Measurements from ENCODE around the gene STAG1. TPM values are rescaled to one million over a fixed set of nuclear protein-coding genes. Genes with fewer than 3 reads are reported as not detected.

The STAG1 gene
- total and polyA plus RNA-seq, 2 of the 13 experiments (the other 11 are each of a cell fraction or from before 2014, with no cell fraction given): 6.2 to 25.9 TPM

DNA sequence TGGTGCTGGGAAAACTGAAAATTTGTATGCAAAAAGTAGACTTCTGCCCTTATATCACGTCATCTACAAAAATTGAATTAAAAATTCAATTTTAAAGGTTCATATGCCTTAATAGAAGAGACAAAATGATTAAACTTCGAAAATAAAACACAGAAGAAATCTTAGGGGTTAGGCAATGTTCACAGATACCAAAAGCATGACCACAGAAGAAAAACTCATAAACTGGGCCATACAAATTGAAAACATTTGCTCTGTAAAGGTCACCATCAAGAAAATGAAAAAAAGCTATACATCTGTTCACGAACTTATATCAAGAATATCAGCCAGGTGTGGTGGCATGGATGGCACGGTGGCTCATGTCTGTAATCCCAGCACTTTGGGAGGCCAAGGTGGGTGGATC lies 257.0 kb downstream of the STAG1 start:
- Histone ChIP-seq H2AFZ (ENCODE audit: low read length) (no peak overlapping the region), H3K36me3 (replicated peaks in 1 of 2; ENCODE audit: control insufficient read depth in 1 of 2, insufficient read depth in 2 of 2, low read length in 2 of 2) (0 out of 5 replicates have a peak, but pooled peaks cover 0 to 7% of the 10 kb centered on the region in 2 experiments), H4K20me1 (ENCODE audit: insufficient read depth, low read length) (no peaks in the 10 kb centered on the region), H3K27me3 (ENCODE audit: control insufficient read depth in 1 of 2, insufficient read depth in 2 of 2, low read length in 2 of 2) (no peaks in the 10 kb centered on the region), H3K4me2 (ENCODE audit: low read depth, low read length) (no peak overlapping the region), H3K79me2 (ENCODE audit: insufficient read depth, low read length) (no peaks in the 10 kb centered on the region), H3K9me3 (ENCODE audit: low read length) (no peaks in the 10 kb centered on the region), H3K4me3 (replicated peaks in 1 of 3; ENCODE audit: insufficient read depth in 1 of 3, low read depth in 2 of 3, low read length in 3 of 3) (no peak overlapping the region), H3K4me1 (ENCODE audit: insufficient read depth, low read length) (peaks cover 21% of the 10 kb centered on the region), H3K27ac (ENCODE audit: extremely low read length, insufficient read depth, low read length) (no peak overlapping the region), H3K9ac (ENCODE audit: insufficient read depth, low read depth, low read length) (no peak overlapping the region)
- no peak for ATAC-seq
- TF ChIP-seq ZBTB7A (CRISPR knock-in tag; IDR thresholded peaks at IDR 0.05) (no peak), CENPX (CRISPR knock-in tag; IDR thresholded peaks at IDR 0.05) (no peak), RFXANK (CRISPR knock-in tag; IDR thresholded peaks at IDR 0.05) (no peak), RORA (CRISPR knock-in tag; IDR thresholded peaks at IDR 0.05) (no peak)
- ChIA-PET CTCF (ENCODE audit: low intra/inter-chr PET ratio, low total read pairs) (no interaction called here), POLR2A (no interaction called here)
- intact Hi-C loops (cut with micrococcal nuclease; ENCODE audit: unreplicated experiment): no loop called here
- no peak for FAIRE-seq
- in situ Hi-C loops (cut with HindIII; ENCODE audit: extremely low pct_ligation_motif_present, low pct_unique_long_range_greater_than_20kb): no loop called here
- DNase-seq (ENCODE audit: low spot score): no peak
- WGBS (ENCODE audit: low lambda C conversion rate): 96% methylated on average over 4 of the region's 4 CpGs
- no TSS peak for BruUV-seq (replicated peaks)

DNA sequence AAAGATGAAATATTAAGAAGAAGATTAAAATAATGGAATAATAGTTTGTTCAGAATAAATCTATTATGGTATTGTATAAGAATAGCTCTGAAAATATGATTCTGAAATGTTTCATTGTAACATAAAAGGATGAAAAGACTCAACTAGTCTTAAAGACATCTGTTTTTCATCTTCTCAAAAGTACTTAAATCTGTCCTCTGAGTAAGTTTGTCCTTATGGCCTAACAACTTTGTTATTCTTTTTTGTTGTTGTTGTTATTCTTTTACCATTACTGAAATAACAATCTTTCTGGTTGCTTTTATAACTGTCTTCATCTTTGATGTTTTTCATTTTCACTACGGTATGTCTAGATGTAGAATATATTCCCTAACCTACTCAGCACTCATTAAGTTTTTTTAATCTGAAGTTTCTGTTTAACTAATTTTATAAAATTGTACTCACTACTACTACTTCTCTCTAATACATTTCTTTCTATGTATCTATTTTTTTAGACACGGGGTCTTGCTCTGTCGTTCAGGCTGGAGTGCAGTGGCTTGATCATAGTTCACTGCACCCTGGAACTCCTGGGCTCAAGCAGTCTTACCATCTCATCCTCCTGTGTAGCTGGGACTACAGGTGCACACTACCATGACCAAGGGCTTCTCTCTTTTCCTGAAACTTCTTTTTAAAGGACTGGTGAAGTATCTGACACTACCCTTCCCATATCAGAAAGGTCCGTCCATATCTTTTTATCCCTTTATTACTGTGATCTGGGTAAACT lies 261.4 kb downstream of the STAG1 start:
- Histone ChIP-seq H3K4me2 (ENCODE audit: low read depth, low read length) (no peak overlapping the region), H3K79me2 (ENCODE audit: insufficient read depth, low read length) (no peaks in the 10 kb centered on the region), H3K27ac (ENCODE audit: extremely low read length, insufficient read depth, low read length) (no peak overlapping the region), H3K36me3 (replicated peaks in 1 of 2; ENCODE audit: control insufficient read depth in 1 of 2, insufficient read depth in 2 of 2, low read length in 2 of 2) (peaks cover 2 to 7% of the 10 kb centered on the region in 2 experiments; a peak in 1 of 5 replicates), H3K4me1 (ENCODE audit: insufficient read depth, low read length) (no peaks in the 10 kb centered on the region), H3K4me3 (replicated peaks in 1 of 3; ENCODE audit: insufficient read depth in 1 of 3, low read depth in 2 of 3, low read length in 3 of 3) (no peak overlapping the region), H3K27me3 (ENCODE audit: control insufficient read depth in 1 of 2, insufficient read depth in 2 of 2, low read length in 2 of 2) (no peaks in the 10 kb centered on the region), H3K9me3 (ENCODE audit: low read length) (no peaks in the 10 kb centered on the region), H2AFZ (ENCODE audit: low read length) (no peak overlapping the region), H3K9ac (ENCODE audit: insufficient read depth, low read depth, low read length) (no peak overlapping the region), H4K20me1 (ENCODE audit: insufficient read depth, low read length) (no peaks in the 10 kb centered on the region)
- no peak for ATAC-seq
- TF ChIP-seq, protein P1, sequence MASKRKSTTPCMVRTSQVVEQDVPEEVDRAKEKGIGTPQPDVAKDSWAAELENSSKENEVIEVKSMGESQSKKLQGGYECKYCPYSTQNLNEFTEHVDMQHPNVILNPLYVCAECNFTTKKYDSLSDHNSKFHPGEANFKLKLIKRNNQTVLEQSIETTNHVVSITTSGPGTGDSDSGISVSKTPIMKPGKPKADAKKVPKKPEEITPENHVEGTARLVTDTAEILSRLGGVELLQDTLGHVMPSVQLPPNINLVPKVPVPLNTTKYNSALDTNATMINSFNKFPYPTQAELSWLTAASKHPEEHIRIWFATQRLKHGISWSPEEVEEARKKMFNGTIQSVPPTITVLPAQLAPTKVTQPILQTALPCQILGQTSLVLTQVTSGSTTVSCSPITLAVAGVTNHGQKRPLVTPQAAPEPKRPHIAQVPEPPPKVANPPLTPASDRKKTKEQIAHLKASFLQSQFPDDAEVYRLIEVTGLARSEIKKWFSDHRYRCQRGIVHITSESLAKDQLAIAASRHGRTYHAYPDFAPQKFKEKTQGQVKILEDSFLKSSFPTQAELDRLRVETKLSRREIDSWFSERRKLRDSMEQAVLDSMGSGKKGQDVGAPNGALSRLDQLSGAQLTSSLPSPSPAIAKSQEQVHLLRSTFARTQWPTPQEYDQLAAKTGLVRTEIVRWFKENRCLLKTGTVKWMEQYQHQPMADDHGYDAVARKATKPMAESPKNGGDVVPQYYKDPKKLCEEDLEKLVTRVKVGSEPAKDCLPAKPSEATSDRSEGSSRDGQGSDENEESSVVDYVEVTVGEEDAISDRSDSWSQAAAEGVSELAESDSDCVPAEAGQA (IDR thresholded peaks at IDR 0.05; ENCODE audit: low read depth): no peak
- TF ChIP-seq, protein P1 (CRISPR knock-in tag; IDR thresholded peaks at IDR 0.05; ENCODE audit: borderline replicate concordance): no peak
- TF ChIP-seq ERF (CRISPR knock-in tag; IDR thresholded peaks at IDR 0.05) (no peak), JUNB (CRISPR knock-in tag; IDR thresholded peaks at IDR 0.05; ENCODE audit: borderline replicate concordance) (no peak), ZNF207 (IDR thresholded peaks at IDR 0.05; ENCODE audit: borderline replicate concordance) (no peak), ZNF431 (CRISPR knock-in tag; IDR thresholded peaks at IDR 0.05; ENCODE audit: borderline replicate concordance, low read depth) (no peak), PRMT3 (CRISPR knock-in tag; IDR thresholded peaks at IDR 0.05; ENCODE audit: borderline replicate concordance, low read depth) (no peak)
- intact Hi-C loops (cut with micrococcal nuclease; ENCODE audit: unreplicated experiment): no loop called here
- in situ Hi-C loops (cut with HindIII; ENCODE audit: extremely low pct_ligation_motif_present, low pct_unique_long_range_greater_than_20kb): no loop called here
- BruUV-seq (replicated peaks): no TSS peak
- 91% methylated on average over 4 of the region's 4 CpGs for WGBS (ENCODE audit: low lambda C conversion rate)
- FAIRE-seq: no peak
- DNase-seq (ENCODE audit: low spot score): no peak
- CTCF ChIA-PET (ENCODE audit: low intra/inter-chr PET ratio, low total read pairs): no interaction called here
- POLR2A ChIA-PET: no interaction called here

Data from HepG2 (cell line).